GM19397 (cell line): Measurements from ENCODE around the gene CD55.
A peak's percentile ranks its signal among the peaks of the same experiment; 100 is the strongest.

Experiments
- ATAC-seq: cut with Tn5 transposase; IDR thresholded peaks from one replicate; pipeline ENCODE4 v1.9.1; 2021; ENCODE audit warnings: mild to moderate bottlenecking, moderate library complexity; ENCODE audit not compliant: unreplicated experiment

CD55 gene

GRCh38 chr1:207328908-207329440 is 7.5 kb downstream of the CD55 start:
- ATAC-seq = no peak

- ATAC-seq = no peak
Observed at GRCh38 chr1:207329469-207329868, 8.0 kb downstream of the CD55 start.

GRCh38 chr1:207330011-207330710 is 8.7 kb downstream of the CD55 start:
- no peak for ATAC-seq

GRCh38 chr1:207331354-207332313 is 10.2 kb downstream of the CD55 start:
- no peak for ATAC-seq

GRCh38 chr1:207333009-207333600 is 11.6 kb downstream of the CD55 start:
- ATAC-seq = no peak

GRCh38 chr1:207333620-207334019 is 12.1 kb downstream of the CD55 start:
- no peak for ATAC-seq

- no peak for ATAC-seq
Observed at GRCh38 chr1:207334337-207334736, 12.9 kb downstream of the CD55 start.

- no peak for ATAC-seq
Observed at GRCh38 chr1:207335138-207335537, 13.7 kb downstream of the CD55 start.

- peak; percentile 55 for ATAC-seq
Observed at GRCh38 chr1:207335695-207336363, 14.4 kb downstream of the CD55 start.

GRCh38 chr1:207336559-207337467 is 15.3 kb downstream of the CD55 start:
- ATAC-seq = peak; percentile 56

- no peak for ATAC-seq
Observed at GRCh38 chr1:207342332-207342731, 20.9 kb downstream of the CD55 start.

- no peak for ATAC-seq
Observed at GRCh38 chr1:207343675-207344074, 22.2 kb downstream of the CD55 start.

GRCh38 chr1:207344221-207344620 is 22.7 kb downstream of the CD55 start:
- no peak for ATAC-seq

- no peak for ATAC-seq
Observed at GRCh38 chr1:207345644-207346477, 24.4 kb downstream of the CD55 start.

- ATAC-seq = no peak
Observed at GRCh38 chr1:207346513-207346912, 25.0 kb downstream of the CD55 start.

GRCh38 chr1:207349979-207350378 is 28.5 kb downstream of the CD55 start:
- no peak for ATAC-seq

GRCh38 chr1:207352554-207352953 is 31.1 kb downstream of the CD55 start:
- ATAC-seq = no peak

- ATAC-seq = no peak
Observed at GRCh38 chr1:207355060-207355459, 33.6 kb downstream of the CD55 start.
